Smooth muscle cell (in vitro differentiated cells): Measurements from ENCODE around the gene IQCF6. TPM values are rescaled to one million over a fixed set of nuclear protein-coding genes. Genes with fewer than 3 reads are reported as not detected.

Experiments used
- DNase-seq: peaks from one replicate; lab custom pipeline; 2025; ENCODE audit not compliant: unreplicated experiment; lab: John Stamatoyannopoulos, UW
- H2AFZ ChIP-seq: fragments of 200-600 bp; sonication (generic); 2 replicates; pipeline ENCODE4 v1.6.0; 2016; ENCODE audit warnings: antibody characterized with exemption, low read depth, mild to moderate bottlenecking
- H3F3A ChIP-seq: fragments of 200-600 bp; sonication (generic); 2 replicates; pipeline ENCODE4 v1.6.0; 2017; ENCODE audit warnings: antibody characterized with exemption, low read depth
- H3K27ac ChIP-seq: fragments of 200-600 bp; sonication (generic); 2 replicates; pipeline ENCODE4 v1.5.1; 2016; ENCODE audit warnings: low read depth, mild to moderate bottlenecking
- H3K27me3 ChIP-seq: fragments of 200-600 bp; sonication (generic); 2 replicates; pipeline ENCODE4 v1.6.1; 2016; ENCODE audit warnings: low read depth, mild to moderate bottlenecking
- H3K36me3 ChIP-seq: fragments of 200-600 bp; sonication (generic); 2 replicates; pipeline ENCODE4 v1.5.1; 2016; ENCODE audit warnings: low read depth
- H3K4me1 ChIP-seq: fragments of 200-600 bp; sonication (generic); 2 replicates; pipeline ENCODE4 v1.5.1; 2016; ENCODE audit warnings: low read depth
- H3K4me2 ChIP-seq: fragments of 200-600 bp; sonication (generic); 2 replicates; pipeline ENCODE4 v1.6.0; 2016; ENCODE audit warnings: mild to moderate bottlenecking
- H3K4me3 ChIP-seq: fragments of 200-600 bp; sonication (generic); 2 replicates; pipeline ENCODE4 v1.5.1; 2016; ENCODE audit warnings: mild to moderate bottlenecking
- H3K79me2 ChIP-seq: fragments of 200-600 bp; sonication (generic); 2 replicates; pipeline ENCODE4 v1.6.0; 2016; ENCODE audit warnings: low read depth, mild to moderate bottlenecking
- H3K9ac ChIP-seq: fragments of 200-600 bp; sonication (generic); 2 replicates; pipeline ENCODE4 v1.6.0; 2016; ENCODE audit warnings: low read depth
- H3K9me3 ChIP-seq: fragments of 200-600 bp; sonication (generic); replicated peaks from 2 replicates; pipeline ENCODE4 v1.5.1; 2016; ENCODE audit warnings: low read depth
- H4K20me1 ChIP-seq: fragments of 200-600 bp; sonication (generic); 2 replicates; pipeline ENCODE4 v1.6.0; 2016; ENCODE audit warnings: low read depth
- CTCF ChIP-seq: fragments of 200-600 bp; sonication (generic); IDR thresholded peaks from 2 replicates; pipeline ENCODE4 v1.5.1; 2017; ENCODE audit warnings: borderline replicate concordance, mild to moderate bottlenecking, antibody characterized with exemption; ENCODE audit not compliant: insufficient read depth, poor library complexity, severe bottlenecking
- WGBS: methylation state at CpG from one replicate; pipeline ENCODE4 v1.1.7; 2016; ENCODE audit warnings: low lambda C conversion rate; 5-methylcytosine and 5-hydroxymethylcytosine counted together
- polyA plus RNA-seq: library from polyadenylated mRNA; unstranded; fragments of >200 nt; fragmentation: Nextera tagmentation; extraction: Ambion mirVana; gene quantifications from 2 replicates; pipeline ENCODE4 v1.2.1, GENCODE V29; 2016
- total RNA-seq: library from RNA; depleted of rRNA; stranded (reverse); fragments of >200 nt; gene quantifications from 2 replicates; pipeline ENCODE4 v1.2.3, GENCODE V29; 2014

The IQCF6 gene
- total and polyA plus RNA-seq, 2 experiments from 2014 or later, result not detected

DNA sequence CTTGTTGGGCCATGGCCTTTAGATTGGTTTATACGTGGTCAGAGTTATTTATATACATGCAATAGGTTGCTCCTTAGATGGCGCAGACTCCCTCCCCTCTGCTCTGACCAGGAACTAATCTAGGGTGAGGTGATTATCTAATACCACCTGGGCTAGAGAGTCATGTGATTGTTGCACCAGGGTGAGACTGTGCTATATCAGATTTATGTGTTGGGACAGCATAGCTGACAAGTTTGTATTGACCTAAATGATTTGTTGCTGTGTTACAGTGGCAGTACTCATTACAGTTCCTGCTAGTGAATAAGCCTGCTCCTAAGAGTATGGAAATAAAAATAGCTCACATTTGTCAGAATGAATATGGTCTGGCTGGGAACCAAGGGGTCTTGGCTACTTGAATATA lies 7.2 kb upstream of the IQCF6 start:
- Histone ChIP-seq H2AFZ (no peak overlapping the region), H3K27ac (no peak overlapping the region), H3F3A (no peaks in the 10 kb centered on the region), H4K20me1 (no peaks in the 10 kb centered on the region), H3K9me3 (no peaks in the 10 kb centered on the region), H3K27me3 (peaks cover 5% of the 10 kb centered on the region), H3K36me3 (no peaks in the 10 kb centered on the region), H3K79me2 (no peaks in the 10 kb centered on the region), H3K4me1 (no peaks in the 10 kb centered on the region), H3K4me3 (no peak overlapping the region), H3K9ac (no peak overlapping the region), H3K4me2 (no peak overlapping the region)
- 90% methylated on average over 2 of the region's 2 CpGs for WGBS
- TF ChIP-seq CTCF, result no peak
- DNase-seq, result no peak

DNA sequence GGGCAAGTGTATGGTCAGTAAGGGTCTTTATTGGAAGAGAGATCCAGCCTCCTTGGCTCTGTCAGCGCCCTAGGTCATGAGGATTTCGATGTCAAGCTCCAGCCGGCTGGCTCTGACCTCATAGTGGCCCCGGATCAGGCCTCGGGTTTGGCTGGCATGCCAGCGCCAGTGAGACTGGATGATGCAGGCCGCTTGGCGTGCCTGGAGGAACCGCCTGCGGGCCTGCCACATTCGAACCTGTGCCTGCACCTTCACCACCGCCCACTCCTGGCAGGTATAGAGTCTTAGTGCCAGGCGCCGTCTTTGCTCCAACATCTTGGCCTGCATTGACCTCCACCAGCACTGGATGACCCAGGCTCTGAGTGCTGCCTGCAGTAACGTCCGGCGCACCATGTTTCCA lies 483 bp downstream of the IQCF6 start:
- H3K36me3 ChIP-seq, result no peaks in the 10 kb centered on the region
- no peak overlapping the region for H3K27ac ChIP-seq
- no peaks in the 10 kb centered on the region for H3K4me1 ChIP-seq
- H3F3A ChIP-seq, result no peaks in the 10 kb centered on the region
- H4K20me1 ChIP-seq, result no peaks in the 10 kb centered on the region
- TF ChIP-seq CTCF, result no peak
- no peak overlapping the region for H3K4me3 ChIP-seq
- DNase-seq, result no peak
- no peaks in the 10 kb centered on the region for H3K79me2 ChIP-seq
- H2AFZ ChIP-seq, result no peak overlapping the region
- H3K4me2 ChIP-seq, result no peak overlapping the region
- H3K27me3 ChIP-seq, result no peaks in the 10 kb centered on the region
- H3K9ac ChIP-seq, result no peak overlapping the region
- WGBS, result 97% methylated on average over 17 of the region's 17 CpGs
- no peaks in the 10 kb centered on the region for H3K9me3 ChIP-seq

GRCh38 chr3:51777985-51778384 lies 1.1 kb downstream of the IQCF6 start:
- H4K20me1 ChIP-seq, result no peaks in the 10 kb centered on the region
- no peak overlapping the region for H3K9ac ChIP-seq
- no peak overlapping the region for H3K27ac ChIP-seq
- no peak overlapping the region for H3K4me3 ChIP-seq
- no peak for TF ChIP-seq CTCF
- no peaks in the 10 kb centered on the region for H3K4me1 ChIP-seq
- H3K36me3 ChIP-seq, result no peaks in the 10 kb centered on the region
- H3K9me3 ChIP-seq, result no peaks in the 10 kb centered on the region
- H3K4me2 ChIP-seq, result no peak overlapping the region
- no peak for DNase-seq
- peaks cover under 1% of the 10 kb centered on the region for H3K27me3 ChIP-seq
- no peaks in the 10 kb centered on the region for H3K79me2 ChIP-seq
- H3F3A ChIP-seq, result no peaks in the 10 kb centered on the region
- H2AFZ ChIP-seq, result no peak overlapping the region
- 75% methylated on average over 3 of the region's 3 CpGs for WGBS

- Histone ChIP-seq H3K36me3 (no peaks in the 10 kb centered on the region), H3K27ac (no peak overlapping the region), H3K9ac (no peak overlapping the region), H3F3A (no peaks in the 10 kb centered on the region), H3K27me3 (peaks cover 16% of the 10 kb centered on the region), H3K79me2 (no peaks in the 10 kb centered on the region), H2AFZ (no peak overlapping the region), H3K4me2 (no peak overlapping the region), H3K9me3 (no peaks in the 10 kb centered on the region), H3K4me1 (no peaks in the 10 kb centered on the region), H4K20me1 (no peaks in the 10 kb centered on the region), H3K4me3 (no peak overlapping the region)
- no peak for DNase-seq
- no peak for TF ChIP-seq CTCF
- 59% methylated on average over 4 of the region's 4 CpGs for WGBS
Observed at GRCh38 chr3:51773529-51774056, 5.4 kb downstream of the IQCF6 start.
